ENCODE results near the gene STAG1. TPM values are rescaled to one million over a fixed set of nuclear protein-coding genes. Genes with fewer than 3 reads are reported as not detected.

Gene STAG1
- total and polyA plus RNA-seq, 2 experiments from 2014 or later: 9.0 to 21.9 TPM

DNA sequence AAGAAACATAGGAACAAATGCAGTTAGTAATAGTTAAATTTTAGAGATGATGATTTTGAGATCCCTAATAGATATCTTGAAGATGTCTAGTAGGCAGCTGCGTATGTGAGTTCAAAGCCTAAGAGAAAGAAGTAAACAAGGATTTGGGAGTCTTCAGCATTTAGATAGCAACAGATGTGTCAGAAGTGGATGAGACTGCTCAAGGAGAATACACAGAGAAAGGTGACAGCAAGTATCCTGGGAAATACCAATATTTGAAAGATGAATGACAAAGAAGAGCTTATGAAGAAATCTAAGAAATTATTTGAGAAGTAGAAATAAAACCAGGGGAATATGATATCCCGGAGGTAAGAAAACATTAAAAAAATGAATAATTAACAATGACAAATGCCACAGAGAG lies 371.1 kb downstream of the STAG1 start:
- H3K27ac Mint-ChIP-seq: no peak overlapping the region
- no peak overlapping the region for H3K4me2 ChIP-seq
- H3K27me3 Mint-ChIP-seq (ENCODE audit: insufficient read depth, low read depth, poor library complexity): no peaks in the 10 kb centered on the region
- no peaks in the 10 kb centered on the region for H3K36me3 ChIP-seq (ENCODE audit: insufficient read depth)
- DNase-seq (ENCODE audit: low spot score) (no peak), ATAC-seq (no peak)
- no peaks in the 10 kb centered on the region for H4K20me1 ChIP-seq (replicated peaks; ENCODE audit: insufficient read depth)
- H3K27ac ChIP-seq (ENCODE audit: low read depth): no peak overlapping the region
- H3K4me1 ChIP-seq (ENCODE audit: insufficient read depth): no peaks in the 10 kb centered on the region
- H3K36me3 Mint-ChIP-seq (ENCODE audit: low read depth): no peaks in the 10 kb centered on the region; the same call in 2 of the 3 replicates
- H3K4me3 ChIP-seq: no peak overlapping the region
- no peaks in the 10 kb centered on the region for H3F3A ChIP-seq (replicated peaks; ENCODE audit: low read depth)
- H3K4me3 Mint-ChIP-seq: no peak overlapping the region
- H3K9me2 ChIP-seq (ENCODE audit: insufficient read depth): no peaks in the 10 kb centered on the region
- H3K4me1 Mint-ChIP-seq: no peaks in the 10 kb centered on the region
- TF ChIP-seq EZH2 (IDR thresholded peaks at IDR 0.05; ENCODE audit: low read depth, unreplicated experiment): no peak
- no peak for TF ChIP-seq JUNB (IDR thresholded peaks at IDR 0.05; ENCODE audit: unreplicated experiment)
- no peak for TF ChIP-seq EZH2phosphoT487 (IDR thresholded peaks at IDR 0.05; ENCODE audit: unreplicated experiment)
- H3K27me3 ChIP-seq (ENCODE audit: insufficient read depth): no peaks in the 10 kb centered on the region
- no peaks in the 10 kb centered on the region for H3K9me3 Mint-ChIP-seq
- no peaks in the 10 kb centered on the region for H3K79me2 ChIP-seq (replicated peaks; ENCODE audit: insufficient read depth)
- no peak overlapping the region for H2AFZ ChIP-seq

DNA sequence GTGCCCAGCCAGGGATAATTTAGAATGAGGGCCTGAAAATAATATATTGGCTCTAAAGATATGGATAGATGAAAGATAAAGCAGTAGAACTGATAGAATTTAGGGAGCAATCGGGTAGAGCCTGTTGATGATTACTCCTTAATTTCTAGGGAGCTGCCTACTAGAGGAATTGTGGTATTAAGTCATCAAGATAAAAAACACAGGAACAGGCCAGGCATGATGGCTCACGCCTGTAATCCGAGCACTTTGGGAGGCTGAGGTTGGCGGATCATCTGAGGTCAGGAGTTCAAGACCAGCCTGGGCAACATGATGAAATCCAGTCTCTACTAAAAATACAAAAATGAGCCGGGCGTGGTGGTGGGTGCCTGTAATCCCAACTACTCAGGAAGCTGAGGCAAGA lies 371.6 kb downstream of the STAG1 start:
- Histone ChIP-seq H3K4me3 (no peak overlapping the region), H3K9me2 (ENCODE audit: insufficient read depth) (no peaks in the 10 kb centered on the region), H4K20me1 (replicated peaks; ENCODE audit: insufficient read depth) (no peaks in the 10 kb centered on the region), H3K36me3 (ENCODE audit: insufficient read depth) (no peaks in the 10 kb centered on the region), H3K4me1 (ENCODE audit: insufficient read depth) (no peaks in the 10 kb centered on the region), H2AFZ (no peak overlapping the region), H3K79me2 (replicated peaks; ENCODE audit: insufficient read depth) (no peaks in the 10 kb centered on the region), H3K27me3 (ENCODE audit: insufficient read depth) (no peaks in the 10 kb centered on the region), H3K4me2 (no peak overlapping the region), H3F3A (replicated peaks; ENCODE audit: low read depth) (no peaks in the 10 kb centered on the region), H3K27ac (ENCODE audit: low read depth) (0 out of 2 replicates have a peak overlapping the region, but pooled peaks have one; percentile 32)
- no peak for DNase-seq (ENCODE audit: low spot score)
- H3K4me1 Mint-ChIP-seq: no peaks in the 10 kb centered on the region
- ATAC-seq: no peak
- H3K27me3 Mint-ChIP-seq (ENCODE audit: insufficient read depth, low read depth, poor library complexity): no peaks in the 10 kb centered on the region
- H3K27ac Mint-ChIP-seq: no peak overlapping the region; the same call in 1 of the 2 replicates
- H3K36me3 Mint-ChIP-seq (ENCODE audit: low read depth): no peaks in the 10 kb centered on the region; the same call in 2 of the 3 replicates
- H3K9me3 Mint-ChIP-seq: no peaks in the 10 kb centered on the region
- no peak overlapping the region for H3K4me3 Mint-ChIP-seq
- TF ChIP-seq, protein P1, sequence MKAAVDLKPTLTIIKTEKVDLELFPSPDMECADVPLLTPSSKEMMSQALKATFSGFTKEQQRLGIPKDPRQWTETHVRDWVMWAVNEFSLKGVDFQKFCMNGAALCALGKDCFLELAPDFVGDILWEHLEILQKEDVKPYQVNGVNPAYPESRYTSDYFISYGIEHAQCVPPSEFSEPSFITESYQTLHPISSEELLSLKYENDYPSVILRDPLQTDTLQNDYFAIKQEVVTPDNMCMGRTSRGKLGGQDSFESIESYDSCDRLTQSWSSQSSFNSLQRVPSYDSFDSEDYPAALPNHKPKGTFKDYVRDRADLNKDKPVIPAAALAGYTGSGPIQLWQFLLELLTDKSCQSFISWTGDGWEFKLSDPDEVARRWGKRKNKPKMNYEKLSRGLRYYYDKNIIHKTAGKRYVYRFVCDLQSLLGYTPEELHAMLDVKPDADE (IDR thresholded peaks at IDR 0.05): no peak
- TF ChIP-seq, protein P2, sequence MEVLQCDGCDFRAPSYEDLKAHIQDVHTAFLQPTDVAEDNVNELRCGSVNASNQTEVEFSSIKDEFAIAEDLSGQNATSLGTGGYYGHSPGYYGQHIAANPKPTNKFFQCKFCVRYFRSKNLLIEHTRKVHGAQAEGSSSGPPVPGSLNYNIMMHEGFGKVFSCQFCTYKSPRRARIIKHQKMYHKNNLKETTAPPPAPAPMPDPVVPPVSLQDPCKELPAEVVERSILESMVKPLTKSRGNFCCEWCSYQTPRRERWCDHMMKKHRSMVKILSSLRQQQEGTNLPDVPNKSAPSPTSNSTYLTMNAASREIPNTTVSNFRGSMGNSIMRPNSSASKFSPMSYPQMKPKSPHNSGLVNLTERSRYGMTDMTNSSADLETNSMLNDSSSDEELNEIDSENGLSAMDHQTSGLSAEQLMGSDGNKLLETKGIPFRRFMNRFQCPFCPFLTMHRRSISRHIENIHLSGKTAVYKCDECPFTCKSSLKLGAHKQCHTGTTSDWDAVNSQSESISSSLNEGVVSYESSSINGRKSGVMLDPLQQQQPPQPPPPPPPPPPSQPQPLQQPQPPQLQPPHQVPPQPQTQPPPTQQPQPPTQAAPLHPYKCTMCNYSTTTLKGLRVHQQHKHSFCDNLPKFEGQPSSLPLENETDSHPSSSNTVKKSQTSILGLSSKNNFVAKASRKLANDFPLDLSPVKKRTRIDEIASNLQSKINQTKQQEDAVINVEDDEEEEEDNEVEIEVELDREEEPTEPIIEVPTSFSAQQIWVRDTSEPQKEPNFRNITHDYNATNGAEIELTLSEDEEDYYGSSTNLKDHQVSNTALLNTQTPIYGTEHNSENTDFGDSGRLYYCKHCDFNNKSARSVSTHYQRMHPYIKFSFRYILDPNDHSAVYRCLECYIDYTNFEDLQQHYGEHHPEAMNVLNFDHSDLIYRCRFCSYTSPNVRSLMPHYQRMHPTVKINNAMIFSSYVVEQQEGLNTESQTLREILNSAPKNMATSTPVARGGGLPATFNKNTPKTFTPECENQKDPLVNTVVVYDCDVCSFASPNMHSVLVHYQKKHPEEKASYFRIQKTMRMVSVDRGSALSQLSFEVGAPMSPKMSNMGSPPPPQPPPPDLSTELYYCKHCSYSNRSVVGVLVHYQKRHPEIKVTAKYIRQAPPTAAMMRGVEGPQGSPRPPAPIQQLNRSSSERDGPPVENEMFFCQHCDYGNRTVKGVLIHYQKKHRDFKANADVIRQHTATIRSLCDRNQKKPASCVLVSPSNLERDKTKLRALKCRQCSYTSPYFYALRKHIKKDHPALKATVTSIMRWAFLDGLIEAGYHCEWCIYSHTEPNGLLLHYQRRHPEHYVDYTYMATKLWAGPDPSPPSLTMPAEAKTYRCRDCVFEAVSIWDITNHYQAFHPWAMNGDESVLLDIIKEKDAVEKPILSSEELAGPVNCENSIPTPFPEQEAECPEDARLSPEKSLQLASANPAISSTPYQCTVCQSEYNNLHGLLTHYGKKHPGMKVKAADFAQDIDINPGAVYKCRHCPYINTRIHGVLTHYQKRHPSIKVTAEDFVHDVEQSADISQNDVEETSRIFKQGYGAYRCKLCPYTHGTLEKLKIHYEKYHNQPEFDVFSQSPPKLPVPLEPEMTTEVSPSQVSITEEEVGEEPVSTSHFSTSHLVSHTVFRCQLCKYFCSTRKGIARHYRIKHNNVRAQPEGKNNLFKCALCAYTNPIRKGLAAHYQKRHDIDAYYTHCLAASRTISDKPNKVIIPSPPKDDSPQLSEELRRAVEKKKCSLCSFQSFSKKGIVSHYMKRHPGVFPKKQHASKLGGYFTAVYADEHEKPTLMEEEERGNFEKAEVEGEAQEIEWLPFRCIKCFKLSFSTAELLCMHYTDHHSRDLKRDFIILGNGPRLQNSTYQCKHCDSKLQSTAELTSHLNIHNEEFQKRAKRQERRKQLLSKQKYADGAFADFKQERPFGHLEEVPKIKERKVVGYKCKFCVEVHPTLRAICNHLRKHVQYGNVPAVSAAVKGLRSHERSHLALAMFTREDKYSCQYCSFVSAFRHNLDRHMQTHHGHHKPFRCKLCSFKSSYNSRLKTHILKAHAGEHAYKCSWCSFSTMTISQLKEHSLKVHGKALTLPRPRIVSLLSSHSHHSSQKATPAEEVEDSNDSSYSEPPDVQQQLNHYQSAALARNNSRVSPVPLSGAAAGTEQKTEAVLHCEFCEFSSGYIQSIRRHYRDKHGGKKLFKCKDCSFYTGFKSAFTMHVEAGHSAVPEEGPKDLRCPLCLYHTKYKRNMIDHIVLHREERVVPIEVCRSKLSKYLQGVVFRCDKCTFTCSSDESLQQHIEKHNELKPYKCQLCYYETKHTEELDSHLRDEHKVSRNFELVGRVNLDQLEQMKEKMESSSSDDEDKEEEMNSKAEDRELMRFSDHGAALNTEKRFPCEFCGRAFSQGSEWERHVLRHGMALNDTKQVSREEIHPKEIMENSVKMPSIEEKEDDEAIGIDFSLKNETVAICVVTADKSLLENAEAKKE (CRISPR knock-in tag; IDR thresholded peaks at IDR 0.05): no peak
- TF ChIP-seq NANOG (IDR thresholded peaks at IDR 0.05; ENCODE audit: borderline replicate concordance) (no peak), ZNF331 (CRISPR knock-in tag; IDR thresholded peaks at IDR 0.05; ENCODE audit: low read depth) (no peak), EZH2phosphoT487 (IDR thresholded peaks at IDR 0.05; ENCODE audit: unreplicated experiment) (no peak)
- TF ChIP-seq, protein P3, sequence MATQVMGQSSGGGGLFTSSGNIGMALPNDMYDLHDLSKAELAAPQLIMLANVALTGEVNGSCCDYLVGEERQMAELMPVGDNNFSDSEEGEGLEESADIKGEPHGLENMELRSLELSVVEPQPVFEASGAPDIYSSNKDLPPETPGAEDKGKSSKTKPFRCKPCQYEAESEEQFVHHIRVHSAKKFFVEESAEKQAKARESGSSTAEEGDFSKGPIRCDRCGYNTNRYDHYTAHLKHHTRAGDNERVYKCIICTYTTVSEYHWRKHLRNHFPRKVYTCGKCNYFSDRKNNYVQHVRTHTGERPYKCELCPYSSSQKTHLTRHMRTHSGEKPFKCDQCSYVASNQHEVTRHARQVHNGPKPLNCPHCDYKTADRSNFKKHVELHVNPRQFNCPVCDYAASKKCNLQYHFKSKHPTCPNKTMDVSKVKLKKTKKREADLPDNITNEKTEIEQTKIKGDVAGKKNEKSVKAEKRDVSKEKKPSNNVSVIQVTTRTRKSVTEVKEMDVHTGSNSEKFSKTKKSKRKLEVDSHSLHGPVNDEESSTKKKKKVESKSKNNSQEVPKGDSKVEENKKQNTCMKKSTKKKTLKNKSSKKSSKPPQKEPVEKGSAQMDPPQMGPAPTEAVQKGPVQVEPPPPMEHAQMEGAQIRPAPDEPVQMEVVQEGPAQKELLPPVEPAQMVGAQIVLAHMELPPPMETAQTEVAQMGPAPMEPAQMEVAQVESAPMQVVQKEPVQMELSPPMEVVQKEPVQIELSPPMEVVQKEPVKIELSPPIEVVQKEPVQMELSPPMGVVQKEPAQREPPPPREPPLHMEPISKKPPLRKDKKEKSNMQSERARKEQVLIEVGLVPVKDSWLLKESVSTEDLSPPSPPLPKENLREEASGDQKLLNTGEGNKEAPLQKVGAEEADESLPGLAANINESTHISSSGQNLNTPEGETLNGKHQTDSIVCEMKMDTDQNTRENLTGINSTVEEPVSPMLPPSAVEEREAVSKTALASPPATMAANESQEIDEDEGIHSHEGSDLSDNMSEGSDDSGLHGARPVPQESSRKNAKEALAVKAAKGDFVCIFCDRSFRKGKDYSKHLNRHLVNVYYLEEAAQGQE (IDR thresholded peaks at IDR 0.05; ENCODE audit: unreplicated experiment): no peak
- TF ChIP-seq, protein P4, sequence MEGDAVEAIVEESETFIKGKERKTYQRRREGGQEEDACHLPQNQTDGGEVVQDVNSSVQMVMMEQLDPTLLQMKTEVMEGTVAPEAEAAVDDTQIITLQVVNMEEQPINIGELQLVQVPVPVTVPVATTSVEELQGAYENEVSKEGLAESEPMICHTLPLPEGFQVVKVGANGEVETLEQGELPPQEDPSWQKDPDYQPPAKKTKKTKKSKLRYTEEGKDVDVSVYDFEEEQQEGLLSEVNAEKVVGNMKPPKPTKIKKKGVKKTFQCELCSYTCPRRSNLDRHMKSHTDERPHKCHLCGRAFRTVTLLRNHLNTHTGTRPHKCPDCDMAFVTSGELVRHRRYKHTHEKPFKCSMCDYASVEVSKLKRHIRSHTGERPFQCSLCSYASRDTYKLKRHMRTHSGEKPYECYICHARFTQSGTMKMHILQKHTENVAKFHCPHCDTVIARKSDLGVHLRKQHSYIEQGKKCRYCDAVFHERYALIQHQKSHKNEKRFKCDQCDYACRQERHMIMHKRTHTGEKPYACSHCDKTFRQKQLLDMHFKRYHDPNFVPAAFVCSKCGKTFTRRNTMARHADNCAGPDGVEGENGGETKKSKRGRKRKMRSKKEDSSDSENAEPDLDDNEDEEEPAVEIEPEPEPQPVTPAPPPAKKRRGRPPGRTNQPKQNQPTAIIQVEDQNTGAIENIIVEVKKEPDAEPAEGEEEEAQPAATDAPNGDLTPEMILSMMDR (conservative IDR thresholded peaks at IDR 0.05; ENCODE audit: low read depth in 2 of 2): no peak
